DOHH2 (cell line): ENCODE measurements around the gene KIT.

Experiments
- H3F3A ChIP-seq: fragments of 200-600 bp; sonication (generic), shearing (Covaris generic); 2 replicates; pipeline ENCODE4 v1.6.0; 2016; ENCODE audit warnings: antibody characterized with exemption, mild to moderate bottlenecking; ENCODE audit not compliant: control insufficient read depth, insufficient read depth
- H3K27ac ChIP-seq: fragments of 200-600 bp; sonication (generic); 2 replicates; pipeline ENCODE4 v1.5.1; 2014; ENCODE audit warnings: low read depth, mild to moderate bottlenecking, low read length, moderate library complexity
- H3K27me3 ChIP-seq: fragments of 200-600 bp; sonication (generic); 2 replicates; pipeline ENCODE4 v1.6.1; 2014; ENCODE audit warnings: mild to moderate bottlenecking, low read length, mixed read lengths; ENCODE audit not compliant: control insufficient read depth
- H3K36me3 ChIP-seq: fragments of 200-600 bp; sonication (generic); 2 replicates; pipeline ENCODE4 v1.6.1; 2014; ENCODE audit warnings: mild to moderate bottlenecking, low read length, moderate library complexity, mixed read lengths; ENCODE audit not compliant: control insufficient read depth
- H3K4me1 ChIP-seq: fragments of 200-600 bp; sonication (generic); 2 replicates; pipeline ENCODE4 v1.6.1; 2014; ENCODE audit warnings: mild to moderate bottlenecking, low read length, mixed read lengths; ENCODE audit not compliant: control insufficient read depth
- H3K4me2 ChIP-seq: fragments of 200-600 bp; sonication (generic); 2 replicates; pipeline ENCODE4 v1.6.0; 2014; ENCODE audit warnings: mild to moderate bottlenecking, low read length, moderate library complexity
- H3K4me3 ChIP-seq: fragments of 200-600 bp; sonication (generic); 2 replicates; pipeline ENCODE4 v1.5.1; 2014; ENCODE audit warnings: mild to moderate bottlenecking, low read length, mixed read lengths
- H3K79me2 ChIP-seq: fragments of 200-600 bp; sonication (generic); 2 replicates; pipeline ENCODE4 v1.6.1; 2014; ENCODE audit warnings: mild to moderate bottlenecking, low read length, mixed read lengths; ENCODE audit not compliant: control insufficient read depth
- H3K9me2 ChIP-seq: fragments of 200-600 bp; sonication (generic); replicated peaks from 2 replicates; pipeline ENCODE4 v1.6.1; 2014; ENCODE audit warnings: mild to moderate bottlenecking, low read length, mixed read lengths; ENCODE audit not compliant: control insufficient read depth
- H3K9me3 ChIP-seq: fragments of 200-600 bp; sonication (generic); 2 replicates; pipeline ENCODE4 v1.6.1; 2014; ENCODE audit warnings: antibody characterized with exemption, low read length, mixed read lengths; ENCODE audit not compliant: control insufficient read depth, insufficient read depth
- H4K20me1 ChIP-seq: fragments of 200-600 bp; sonication (generic); 2 replicates; pipeline ENCODE4 v1.6.0; 2014; ENCODE audit warnings: low read depth, mild to moderate bottlenecking, antibody characterized with exemption, low read length, moderate library complexity; ENCODE audit not compliant: control insufficient read depth, insufficient read depth
- CTCF ChIP-seq: fragments of 200-600 bp; sonication (generic); IDR thresholded peaks from one replicate; pipeline ENCODE4 v1.5.1; 2014; ENCODE audit warnings: antibody characterized with exemption, mild to moderate bottlenecking, low read depth, low read length; ENCODE audit not compliant: poor library complexity, severe bottlenecking
- EZH2phosphoT487 ChIP-seq: fragments of 200-600 bp; sonication (generic); IDR thresholded peaks from 2 replicates; pipeline ENCODE4 v1.6.1; 2017; ENCODE audit warnings: borderline replicate concordance, mild to moderate bottlenecking, antibody characterized with exemption, low read length, moderate library complexity, mixed read lengths

Gene KIT

GRCh38 chr4:54677416-54677815, 19.7 kb downstream of the KIT start:
- H4K20me1 ChIP-seq, result no peaks in the 10 kb centered on the region
- H3K27me3 ChIP-seq, result 0 out of 2 replicates have a peak, but pooled peaks cover 3% of the 10 kb centered on the region
- TF ChIP-seq CTCF, result no peak
- no peak for TF ChIP-seq EZH2phosphoT487
- H3K4me3 ChIP-seq, result no peak overlapping the region
- no peak overlapping the region for H3K27ac ChIP-seq
- no peaks in the 10 kb centered on the region for H3K4me1 ChIP-seq
- no peaks in the 10 kb centered on the region for H3K9me3 ChIP-seq
- no peaks in the 10 kb centered on the region for H3K79me2 ChIP-seq
- H3F3A ChIP-seq, result no peaks in the 10 kb centered on the region
- no peaks in the 10 kb centered on the region for H3K9me2 ChIP-seq
- no peak overlapping the region for H3K4me2 ChIP-seq
- no peaks in the 10 kb centered on the region for H3K36me3 ChIP-seq

- no peaks in the 10 kb centered on the region for H3K36me3 ChIP-seq
- no peaks in the 10 kb centered on the region for H3K9me2 ChIP-seq
- H3F3A ChIP-seq, result no peaks in the 10 kb centered on the region
- H3K4me2 ChIP-seq, result no peak overlapping the region
- TF ChIP-seq EZH2phosphoT487 (no peak), CTCF (no peak)
- H3K79me2 ChIP-seq, result no peaks in the 10 kb centered on the region
- H3K27ac ChIP-seq, result no peak overlapping the region
- no peaks in the 10 kb centered on the region for H4K20me1 ChIP-seq
- H3K4me1 ChIP-seq, result no peaks in the 10 kb centered on the region
- 0 out of 2 replicates have a peak, but pooled peaks cover 3% of the 10 kb centered on the region for H3K27me3 ChIP-seq
- no peak overlapping the region for H3K4me3 ChIP-seq
- H3K9me3 ChIP-seq, result no peaks in the 10 kb centered on the region
Observed at GRCh38 chr4:54677853-54678650, 20.3 kb downstream of the KIT start.

- peaks cover 2% of the 10 kb centered on the region for H3K4me1 ChIP-seq
- no peaks in the 10 kb centered on the region for H3K9me2 ChIP-seq
- H3K4me2 ChIP-seq, result no peak overlapping the region
- no peaks in the 10 kb centered on the region for H3K9me3 ChIP-seq
- no peaks in the 10 kb centered on the region for H3F3A ChIP-seq
- H3K27ac ChIP-seq, result no peak overlapping the region
- H3K4me3 ChIP-seq, result no peak overlapping the region
- H3K36me3 ChIP-seq, result no peaks in the 10 kb centered on the region
- TF ChIP-seq CTCF (no peak), EZH2phosphoT487 (no peak)
- H3K79me2 ChIP-seq, result no peaks in the 10 kb centered on the region
- H3K27me3 ChIP-seq, result 0 out of 2 replicates have a peak, but pooled peaks cover 3% of the 10 kb centered on the region
- no peaks in the 10 kb centered on the region for H4K20me1 ChIP-seq
Observed at GRCh38 chr4:54678826-54679225, 21.1 kb downstream of the KIT start.
